Stimulated activated CD4-positive, alpha-beta T cell treated with anti-CD3 and anti-CD28 coated beads, Interleukin-2, amount 100 ng/mL, for 24 hours (primary cell): Measurements from ENCODE around the gene HIP1.

Experiments
- DNase-seq, 2 donors: peaks; one replicate each; pipeline ENCODE4 v3.0.0-alpha.2; 2020

Gene HIP1

DNA sequence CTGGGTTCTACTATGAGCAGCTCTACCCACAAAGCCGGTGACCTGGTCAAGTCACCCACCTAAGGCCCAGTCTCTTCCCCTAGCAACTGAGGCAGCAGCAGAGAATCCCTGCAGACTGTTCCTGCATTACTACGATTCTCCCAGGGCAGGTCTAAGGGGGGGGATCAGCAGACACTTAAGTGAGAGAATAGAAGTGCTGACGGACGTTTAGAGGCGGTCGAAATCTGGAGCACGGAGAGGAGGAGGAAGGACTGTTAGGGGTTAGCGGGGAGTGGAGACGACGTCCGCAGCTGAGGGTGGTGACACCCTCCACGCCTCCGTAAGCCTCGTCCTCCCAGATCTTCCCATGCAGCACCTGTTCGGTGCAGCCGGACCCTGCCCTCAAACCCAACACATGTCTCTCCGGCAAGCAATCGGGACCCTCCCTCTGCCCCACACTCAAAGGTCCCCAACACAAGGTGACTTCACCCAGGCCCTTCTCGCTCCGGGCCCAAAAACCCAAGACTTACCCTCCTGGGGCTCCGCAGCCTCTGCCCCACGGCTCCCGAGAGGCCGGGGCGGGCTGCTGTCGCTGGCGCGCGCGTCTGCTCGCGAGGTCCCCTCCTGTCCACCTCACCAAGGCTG, 253.3 kb downstream of the HIP1 start:
- peak; percentile 17 to 19 for DNase-seq
